DOHH2 (cell line): ENCODE measurements around the gene TRNP1.

Source experiments
- H3F3A ChIP-seq: fragments of 200-600 bp; sonication (generic), shearing (Covaris generic); 2 replicates; pipeline ENCODE4 v1.6.0; 2016; ENCODE audit warnings: antibody characterized with exemption, mild to moderate bottlenecking; ENCODE audit not compliant: control insufficient read depth, insufficient read depth
- H3K27ac ChIP-seq: fragments of 200-600 bp; sonication (generic); 2 replicates; pipeline ENCODE4 v1.5.1; 2014; ENCODE audit warnings: low read depth, mild to moderate bottlenecking, low read length, moderate library complexity
- H3K27me3 ChIP-seq: fragments of 200-600 bp; sonication (generic); 2 replicates; pipeline ENCODE4 v1.6.1; 2014; ENCODE audit warnings: mild to moderate bottlenecking, low read length, mixed read lengths; ENCODE audit not compliant: control insufficient read depth
- H3K36me3 ChIP-seq: fragments of 200-600 bp; sonication (generic); 2 replicates; pipeline ENCODE4 v1.6.1; 2014; ENCODE audit warnings: mild to moderate bottlenecking, low read length, moderate library complexity, mixed read lengths; ENCODE audit not compliant: control insufficient read depth
- H3K4me1 ChIP-seq: fragments of 200-600 bp; sonication (generic); 2 replicates; pipeline ENCODE4 v1.6.1; 2014; ENCODE audit warnings: mild to moderate bottlenecking, low read length, mixed read lengths; ENCODE audit not compliant: control insufficient read depth
- H3K4me2 ChIP-seq: fragments of 200-600 bp; sonication (generic); 2 replicates; pipeline ENCODE4 v1.6.0; 2014; ENCODE audit warnings: mild to moderate bottlenecking, low read length, moderate library complexity
- H3K4me3 ChIP-seq: fragments of 200-600 bp; sonication (generic); 2 replicates; pipeline ENCODE4 v1.5.1; 2014; ENCODE audit warnings: mild to moderate bottlenecking, low read length, mixed read lengths
- H3K79me2 ChIP-seq: fragments of 200-600 bp; sonication (generic); 2 replicates; pipeline ENCODE4 v1.6.1; 2014; ENCODE audit warnings: mild to moderate bottlenecking, low read length, mixed read lengths; ENCODE audit not compliant: control insufficient read depth
- H3K9me2 ChIP-seq: fragments of 200-600 bp; sonication (generic); replicated peaks from 2 replicates; pipeline ENCODE4 v1.6.1; 2014; ENCODE audit warnings: mild to moderate bottlenecking, low read length, mixed read lengths; ENCODE audit not compliant: control insufficient read depth
- H3K9me3 ChIP-seq: fragments of 200-600 bp; sonication (generic); 2 replicates; pipeline ENCODE4 v1.6.1; 2014; ENCODE audit warnings: antibody characterized with exemption, low read length, mixed read lengths; ENCODE audit not compliant: control insufficient read depth, insufficient read depth
- H4K20me1 ChIP-seq: fragments of 200-600 bp; sonication (generic); 2 replicates; pipeline ENCODE4 v1.6.0; 2014; ENCODE audit warnings: low read depth, mild to moderate bottlenecking, antibody characterized with exemption, low read length, moderate library complexity; ENCODE audit not compliant: control insufficient read depth, insufficient read depth
- EZH2phosphoT487 ChIP-seq: fragments of 200-600 bp; sonication (generic); IDR thresholded peaks from 2 replicates; pipeline ENCODE4 v1.6.1; 2017; ENCODE audit warnings: borderline replicate concordance, mild to moderate bottlenecking, antibody characterized with exemption, low read length, moderate library complexity, mixed read lengths
- TF ChIP-seq, protein P1 (sequence below): fragments of 200-600 bp; sonication (generic); IDR thresholded peaks from one replicate; pipeline ENCODE4 v1.5.1; 2014; ENCODE audit warnings: antibody characterized with exemption, mild to moderate bottlenecking, low read depth, low read length; ENCODE audit not compliant: poor library complexity, severe bottlenecking

Gene TRNP1

DNA sequence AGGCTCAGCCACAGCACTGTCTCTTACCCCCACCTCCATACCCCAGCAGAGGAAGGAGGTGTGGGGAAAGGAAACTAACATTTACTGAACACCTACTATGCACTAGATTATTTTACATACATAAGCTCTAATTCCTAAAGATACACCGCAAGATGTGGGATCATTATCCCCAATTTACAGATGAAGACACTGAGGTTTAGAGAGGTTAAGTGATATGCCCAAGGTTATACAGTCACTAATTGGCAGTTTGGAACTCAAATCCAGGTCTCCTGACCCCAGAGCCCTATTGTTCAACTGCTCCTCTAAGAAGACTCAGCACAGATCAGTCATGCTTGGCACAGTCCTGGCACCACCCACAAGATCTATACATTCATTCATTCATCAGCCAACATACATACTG, 22.9 kb downstream of the TRNP1 start:
- peaks cover 9% of the 10 kb centered on the region for H3K4me1 ChIP-seq
- TF ChIP-seq, protein P1, sequence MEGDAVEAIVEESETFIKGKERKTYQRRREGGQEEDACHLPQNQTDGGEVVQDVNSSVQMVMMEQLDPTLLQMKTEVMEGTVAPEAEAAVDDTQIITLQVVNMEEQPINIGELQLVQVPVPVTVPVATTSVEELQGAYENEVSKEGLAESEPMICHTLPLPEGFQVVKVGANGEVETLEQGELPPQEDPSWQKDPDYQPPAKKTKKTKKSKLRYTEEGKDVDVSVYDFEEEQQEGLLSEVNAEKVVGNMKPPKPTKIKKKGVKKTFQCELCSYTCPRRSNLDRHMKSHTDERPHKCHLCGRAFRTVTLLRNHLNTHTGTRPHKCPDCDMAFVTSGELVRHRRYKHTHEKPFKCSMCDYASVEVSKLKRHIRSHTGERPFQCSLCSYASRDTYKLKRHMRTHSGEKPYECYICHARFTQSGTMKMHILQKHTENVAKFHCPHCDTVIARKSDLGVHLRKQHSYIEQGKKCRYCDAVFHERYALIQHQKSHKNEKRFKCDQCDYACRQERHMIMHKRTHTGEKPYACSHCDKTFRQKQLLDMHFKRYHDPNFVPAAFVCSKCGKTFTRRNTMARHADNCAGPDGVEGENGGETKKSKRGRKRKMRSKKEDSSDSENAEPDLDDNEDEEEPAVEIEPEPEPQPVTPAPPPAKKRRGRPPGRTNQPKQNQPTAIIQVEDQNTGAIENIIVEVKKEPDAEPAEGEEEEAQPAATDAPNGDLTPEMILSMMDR, result no peak
- TF ChIP-seq EZH2phosphoT487, result no peak
- peaks cover 7% of the 10 kb centered on the region; the same call in 1 of the 2 replicates for H3K27me3 ChIP-seq
- no peaks in the 10 kb centered on the region for H3K9me2 ChIP-seq
- no peaks in the 10 kb centered on the region for H3K79me2 ChIP-seq
- no peak overlapping the region for H3K27ac ChIP-seq
- H3F3A ChIP-seq, result no peaks in the 10 kb centered on the region
- no peaks in the 10 kb centered on the region for H3K36me3 ChIP-seq
- H3K9me3 ChIP-seq, result no peaks in the 10 kb centered on the region
- no peak overlapping the region for H3K4me3 ChIP-seq
- no peaks in the 10 kb centered on the region for H4K20me1 ChIP-seq
- no peak overlapping the region for H3K4me2 ChIP-seq

DNA sequence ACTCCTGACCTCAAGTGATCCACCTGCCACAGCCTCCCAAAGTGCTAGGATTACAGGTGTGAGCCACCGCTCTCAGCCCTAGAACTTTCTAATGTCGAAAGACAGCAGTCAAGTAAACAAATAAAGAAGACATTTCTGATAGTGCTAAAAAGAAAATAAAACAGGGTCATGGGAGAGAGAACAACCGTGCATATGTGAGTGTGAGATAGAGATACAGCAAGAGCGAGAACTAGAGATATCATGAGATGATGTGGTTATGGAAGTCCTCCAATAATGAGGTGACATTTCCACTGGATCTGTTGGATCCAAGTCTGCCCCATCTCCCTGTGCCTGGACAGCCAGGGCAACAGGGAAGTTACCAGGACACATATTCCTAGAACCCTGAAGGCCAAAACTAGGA, 23.7 kb downstream of the TRNP1 start:
- Histone ChIP-seq H3K4me2 (no peak overlapping the region), H3K4me1 (peaks cover 9% of the 10 kb centered on the region), H3K27me3 (peaks cover 5% of the 10 kb centered on the region; the same call in 1 of the 2 replicates), H3K4me3 (no peak overlapping the region), H3K79me2 (no peaks in the 10 kb centered on the region), H3F3A (no peaks in the 10 kb centered on the region), H4K20me1 (no peaks in the 10 kb centered on the region), H3K36me3 (no peaks in the 10 kb centered on the region), H3K27ac (no peak overlapping the region), H3K9me2 (no peaks in the 10 kb centered on the region), H3K9me3 (no peaks in the 10 kb centered on the region)
- TF ChIP-seq EZH2phosphoT487, result no peak
- TF ChIP-seq, protein P1, result no peak

DNA sequence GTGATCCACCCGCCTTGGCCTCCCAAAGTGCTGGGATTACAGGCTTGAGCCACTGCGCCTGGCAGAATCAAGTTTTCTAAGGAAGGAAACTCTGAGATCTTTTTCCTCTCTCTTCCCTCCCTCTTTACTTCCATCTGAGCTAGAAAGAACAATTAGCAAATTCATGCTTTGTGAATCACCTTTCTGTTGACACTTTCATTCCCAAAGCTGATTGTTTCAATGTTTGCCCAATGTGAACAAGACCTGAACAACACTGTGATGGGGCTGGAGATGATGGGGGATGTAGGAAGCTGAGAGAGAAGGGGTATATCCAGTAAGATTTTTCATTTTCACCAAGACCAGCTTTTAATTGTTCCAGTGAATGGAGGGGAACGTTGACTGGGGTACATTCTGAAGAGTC, 24.8 kb downstream of the TRNP1 start:
- H3K27me3 ChIP-seq, result peaks cover 5% of the 10 kb centered on the region; the same call in 1 of the 2 replicates
- no peaks in the 10 kb centered on the region for H3K9me3 ChIP-seq
- no peaks in the 10 kb centered on the region for H3K79me2 ChIP-seq
- peaks cover 5% of the 10 kb centered on the region for H3K4me1 ChIP-seq
- H3K4me3 ChIP-seq, result no peak overlapping the region
- H4K20me1 ChIP-seq, result no peaks in the 10 kb centered on the region
- no peak overlapping the region for H3K4me2 ChIP-seq
- TF ChIP-seq, protein P1, result no peak
- no peak for TF ChIP-seq EZH2phosphoT487
- no peaks in the 10 kb centered on the region for H3K36me3 ChIP-seq
- no peak overlapping the region for H3K27ac ChIP-seq
- no peaks in the 10 kb centered on the region for H3F3A ChIP-seq
- no peaks in the 10 kb centered on the region for H3K9me2 ChIP-seq
